Inflammatory macrophage (primary cell): Measurements from ENCODE around the gene MYL7.
A peak's percentile ranks its signal among the peaks of the same experiment; 100 is the strongest.

ENCODE experiments used
- DNase-seq, 2 donors: peaks; one replicate each; pipeline ENCODE4 v3.0.0-alpha.2; 2020 to 2022

Gene MYL7

GRCh38 chr7:44110719-44111635 is 30.2 kb downstream of the MYL7 start:
- no peak for DNase-seq

GRCh38 chr7:44109991-44110390 is 31.1 kb downstream of the MYL7 start:
- DNase-seq: no peak

- no peak for DNase-seq
These were observed 32.1 kb downstream of the MYL7 start for GRCh38 chr7:44108768-44109750.

GRCh38 chr7:44107961-44108767 is 33.0 kb downstream of the MYL7 start:
- DNase-seq: no peak

- DNase-seq: no peak
These were observed 33.8 kb downstream of the MYL7 start for GRCh38 chr7:44107116-44107960.

- DNase-seq: no peak
These were observed 34.6 kb downstream of the MYL7 start for GRCh38 chr7:44106311-44107065.

- DNase-seq: no peak
These were observed 35.3 kb downstream of the MYL7 start for GRCh38 chr7:44105832-44106231.

GRCh38 chr7:44104860-44105771 is 36.0 kb downstream of the MYL7 start:
- no peak for DNase-seq

- peak in 1 of 2 donors; percentile 12 for DNase-seq
These were observed 36.9 kb downstream of the MYL7 start, which contains the start of gene AEBP1 for GRCh38 chr7:44103923-44104859. Gene AEBP1, plus strand, starts transcription at chr7:44104345. Its CDS starts 321 bp downstream, at chr7:44104666.

- no peak for DNase-seq
These were observed 37.6 kb downstream of the MYL7 start for GRCh38 chr7:44103566-44103922.

GRCh38 chr7:44102846-44103565 is 38.1 kb downstream of the MYL7 start:
- no peak for DNase-seq

- DNase-seq: no peak
These were observed 38.9 kb downstream of the MYL7 start for GRCh38 chr7:44101966-44102845.

- no peak for DNase-seq
These were observed 39.7 kb downstream of the MYL7 start for GRCh38 chr7:44101303-44101965.

GRCh38 chr7:44100458-44101302 is 40.5 kb downstream of the MYL7 start:
- DNase-seq: no peak

GRCh38 chr7:44099669-44100068 is 41.5 kb downstream of the MYL7 start:
- no peak for DNase-seq
